HG03575 (cell line): ENCODE data around the gene VSIG1.

ENCODE experiments used
- ATAC-seq: cut with Tn5 transposase; IDR thresholded peaks from one replicate; pipeline ENCODE4 v1.9.1; 2021; ENCODE audit not compliant: unreplicated experiment, insufficient number of reproducible peaks, low FRiP score; ENCODE audit errors: extremely low read depth

Gene VSIG1

DNA sequence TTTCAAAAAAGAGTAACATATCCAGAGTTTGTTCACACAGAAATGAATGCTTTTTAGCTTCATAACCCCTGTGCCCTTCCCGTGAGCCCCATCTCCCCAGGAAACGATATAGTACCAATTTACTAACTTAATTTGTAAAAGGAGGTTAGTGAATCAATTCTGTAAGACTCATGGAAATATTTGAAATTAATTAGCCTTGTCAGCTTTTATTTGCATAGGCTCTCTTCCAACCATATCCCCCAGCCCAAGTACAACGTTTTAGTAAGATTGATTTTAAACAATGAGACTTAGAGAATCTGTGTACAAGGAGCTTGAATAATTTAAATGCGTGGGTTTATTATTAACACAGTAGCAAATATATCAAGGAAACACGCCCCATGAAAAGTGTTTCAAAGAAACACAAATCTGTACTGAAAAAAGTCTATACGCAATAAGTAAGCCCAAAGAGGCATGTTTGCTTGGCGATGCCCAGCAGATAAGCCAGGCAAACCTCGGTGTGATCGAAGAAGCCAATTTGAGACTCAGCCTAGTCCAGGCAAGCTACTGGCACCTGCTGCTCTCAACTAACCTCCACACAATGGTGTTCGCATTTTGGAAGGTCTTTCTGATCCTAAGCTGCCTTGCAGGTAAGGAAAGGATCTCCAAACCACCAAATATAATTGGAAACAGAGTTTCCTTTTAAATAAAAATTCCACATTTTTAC, at the start of gene VSIG1:
TSS of gene VSIG1 (plus strand) at position 512 of the 703 bp plus-strand sequence. CDS start at position 578, 66 bp downstream.
- no peak for ATAC-seq

DNA sequence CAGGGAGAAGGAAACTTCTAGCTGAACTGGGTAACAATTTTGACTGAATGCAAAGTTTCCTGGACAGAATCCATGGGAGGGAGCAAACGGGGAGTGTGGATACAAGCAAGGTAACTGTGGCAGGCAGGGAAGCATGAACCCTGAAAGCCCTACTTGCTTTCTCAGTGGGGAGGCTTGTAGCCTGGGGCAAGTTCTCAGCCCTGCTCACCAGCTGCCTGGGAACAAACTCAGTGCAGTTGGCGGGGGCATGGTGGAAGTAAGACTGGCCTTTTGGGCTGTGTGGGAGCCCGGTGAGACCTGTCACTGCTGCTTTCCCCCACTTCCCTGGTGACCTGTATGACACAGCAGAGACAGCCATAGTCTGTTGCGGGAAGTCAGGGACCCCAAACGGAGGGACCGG, 48.7 kb upstream of the VSIG1 start:
- ATAC-seq, result no peak

DNA sequence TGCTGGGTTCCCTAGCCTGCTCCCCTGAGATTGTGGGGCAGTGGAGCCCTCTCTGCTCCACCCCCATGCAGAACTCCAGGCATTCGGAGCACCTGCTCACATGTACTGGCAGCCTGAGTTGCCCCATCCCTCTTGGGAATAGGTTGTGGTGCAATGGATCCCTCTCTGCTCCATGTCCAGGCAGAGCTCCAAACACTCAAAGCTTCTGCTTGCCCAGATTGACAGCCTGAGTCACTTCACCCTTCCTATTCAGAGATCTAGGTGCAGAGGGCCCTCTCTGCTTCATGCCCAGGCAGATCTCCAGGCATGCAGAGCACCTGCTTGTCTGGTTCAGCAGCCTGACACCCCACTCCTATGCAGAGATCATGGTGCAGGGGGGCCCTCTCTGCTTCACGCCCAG, 44.1 kb upstream of the VSIG1 start:
- no peak for ATAC-seq

DNA sequence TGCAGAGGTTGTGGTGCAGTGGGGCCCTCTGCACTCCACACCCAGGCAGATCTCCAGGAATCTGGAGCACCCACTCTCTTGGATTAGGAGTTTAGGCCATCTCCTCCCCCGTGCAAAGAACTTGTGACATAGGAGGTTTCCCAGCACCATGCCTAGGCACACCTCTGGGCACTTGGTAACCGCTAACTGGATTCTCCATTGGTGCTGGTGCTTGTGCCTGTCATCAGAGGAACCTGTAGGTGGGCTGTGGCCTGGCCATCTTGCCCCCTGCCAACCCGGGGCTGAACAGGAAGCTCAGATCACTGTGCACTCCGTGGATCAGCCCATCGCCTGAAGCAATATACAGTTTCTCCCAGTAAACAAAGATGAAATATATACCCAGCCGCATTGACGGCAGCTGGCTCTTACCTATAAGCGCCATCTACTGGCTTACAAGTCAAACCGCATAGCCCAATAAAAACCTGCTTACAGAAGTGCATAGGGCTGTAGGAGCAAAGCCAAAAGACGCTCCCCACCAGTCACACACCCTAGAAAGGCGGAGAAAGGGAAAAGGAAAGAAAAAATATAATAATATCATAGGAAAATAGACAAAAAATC, 43.5 kb upstream of the VSIG1 start:
- ATAC-seq, result no peak

DNA sequence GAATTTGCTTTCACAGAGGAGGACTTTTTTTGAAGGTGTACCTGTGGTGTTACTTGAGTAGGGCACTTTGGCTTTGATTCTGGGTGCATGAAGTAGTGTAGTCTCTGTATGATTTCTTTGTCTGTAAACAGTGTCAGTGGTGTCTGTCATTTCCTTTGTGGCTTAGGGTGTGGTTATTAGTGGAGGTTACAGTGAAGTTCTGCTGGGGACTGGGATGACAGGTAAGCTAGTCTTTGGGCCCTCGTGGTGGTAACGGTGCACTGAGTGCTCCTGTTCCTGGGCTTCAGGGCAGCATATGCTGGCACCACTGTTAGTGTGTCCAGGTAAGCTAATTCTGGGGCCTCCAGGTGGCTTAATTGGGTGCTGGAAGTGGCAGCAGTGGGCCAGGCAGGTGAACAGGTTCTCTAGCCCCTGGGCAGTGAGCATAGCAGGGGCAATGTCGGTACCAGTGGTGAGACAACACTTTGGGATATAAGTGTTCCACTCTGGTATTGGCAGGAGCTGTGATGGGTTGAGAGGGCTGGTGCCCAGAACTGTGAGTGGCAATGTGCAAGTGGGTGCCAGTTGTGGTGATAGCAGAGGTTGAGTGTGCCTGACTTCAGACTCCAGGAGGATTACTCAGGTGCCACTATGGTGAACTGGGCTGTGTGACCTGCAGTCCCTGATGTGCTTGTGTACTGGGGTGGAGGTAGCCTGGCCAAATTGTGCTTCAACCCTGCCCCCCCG, 26.0 kb upstream of the VSIG1 start:
- no peak for ATAC-seq

DNA sequence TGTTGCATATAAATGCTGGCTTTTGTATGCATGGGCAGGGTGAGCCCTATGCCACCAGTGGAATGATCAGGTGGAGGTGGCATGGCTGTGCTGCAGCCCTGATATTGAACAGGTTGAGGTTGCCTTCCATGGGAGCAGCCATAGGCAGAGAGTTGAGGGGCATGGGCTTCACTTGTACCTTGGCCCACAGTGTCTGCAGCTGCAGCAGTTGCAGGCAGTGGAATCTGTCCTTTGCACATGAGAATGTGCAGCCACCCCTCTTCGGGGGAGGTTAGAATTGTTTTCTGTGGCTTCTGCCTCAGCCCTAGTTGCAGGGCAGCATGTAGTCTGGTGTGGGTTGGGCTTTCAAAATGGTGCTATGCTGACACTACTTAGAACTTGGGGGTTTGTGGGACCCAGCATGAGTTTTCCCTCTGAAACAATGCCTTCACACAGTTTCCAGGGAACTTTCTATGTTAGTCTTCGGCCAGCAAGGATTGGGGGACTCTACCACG, 25.4 kb upstream of the VSIG1 start:
- no peak for ATAC-seq

DNA sequence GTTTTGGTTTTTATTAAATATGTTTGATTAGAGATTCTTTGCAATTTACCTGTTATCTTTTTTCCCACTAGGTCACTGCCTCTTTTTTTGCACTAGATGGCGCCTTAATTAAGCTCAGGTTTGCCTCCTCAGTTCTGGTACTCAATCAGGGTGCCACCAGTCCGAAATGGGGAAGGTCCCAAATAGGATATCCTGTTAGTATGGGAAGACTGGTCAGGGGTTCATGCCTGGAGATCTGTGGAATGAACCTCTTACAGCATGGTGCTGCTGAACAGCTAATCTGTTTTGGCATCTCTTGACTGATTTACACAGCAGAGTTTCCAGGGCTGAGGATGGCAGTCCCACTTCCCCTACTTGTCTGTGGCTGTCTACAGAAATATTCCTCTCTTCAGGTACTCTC, 24.2 kb upstream of the VSIG1 start:
- ATAC-seq, result no peak

DNA sequence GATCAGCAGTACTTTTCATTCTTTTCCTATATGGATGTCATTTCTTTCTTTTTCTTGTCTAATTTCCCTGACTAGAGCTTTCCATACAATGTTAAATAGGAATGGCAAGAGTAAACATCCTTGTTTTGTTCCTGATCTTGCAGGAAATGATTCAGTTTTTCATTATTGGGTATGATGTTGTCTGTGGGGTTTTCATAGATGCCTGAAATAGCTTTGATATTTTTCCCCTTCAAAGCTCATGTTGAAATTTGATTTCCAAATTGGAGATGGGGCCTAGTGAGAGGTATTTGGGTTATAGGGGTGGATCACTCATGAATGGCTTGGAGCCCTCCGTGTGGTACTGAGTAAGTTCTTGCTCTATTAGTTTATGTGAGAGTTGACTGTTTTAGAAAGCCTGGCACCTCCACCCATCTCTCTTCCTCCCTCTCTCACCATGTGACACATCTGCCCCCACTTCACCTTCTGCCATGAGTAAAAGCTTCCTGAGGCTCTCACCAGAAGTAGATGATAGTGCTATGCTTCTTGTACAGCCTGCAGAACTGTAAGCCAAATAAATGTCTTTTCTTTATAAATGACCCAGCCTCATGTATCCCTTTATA, 22.3 kb upstream of the VSIG1 start:
- ATAC-seq, result no peak

DNA sequence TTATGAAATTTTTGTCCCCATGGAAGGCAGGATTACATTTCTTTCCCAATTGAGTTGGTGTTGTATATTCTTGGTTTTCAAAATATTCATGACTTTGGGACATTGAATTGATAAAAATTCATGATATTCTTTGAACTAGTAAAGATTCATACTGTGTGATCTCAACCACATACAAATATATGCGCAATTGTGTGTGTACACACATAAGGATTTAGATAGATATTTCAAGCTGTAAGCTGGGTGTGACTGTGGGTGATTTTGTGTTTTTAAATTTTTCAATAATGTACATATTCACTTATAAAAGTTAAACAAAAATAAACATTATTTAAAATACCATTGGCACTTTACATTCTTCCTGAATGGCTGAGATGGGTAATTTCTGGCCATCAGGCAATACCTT, 19.5 kb upstream of the VSIG1 start:
- ATAC-seq, result no peak

DNA sequence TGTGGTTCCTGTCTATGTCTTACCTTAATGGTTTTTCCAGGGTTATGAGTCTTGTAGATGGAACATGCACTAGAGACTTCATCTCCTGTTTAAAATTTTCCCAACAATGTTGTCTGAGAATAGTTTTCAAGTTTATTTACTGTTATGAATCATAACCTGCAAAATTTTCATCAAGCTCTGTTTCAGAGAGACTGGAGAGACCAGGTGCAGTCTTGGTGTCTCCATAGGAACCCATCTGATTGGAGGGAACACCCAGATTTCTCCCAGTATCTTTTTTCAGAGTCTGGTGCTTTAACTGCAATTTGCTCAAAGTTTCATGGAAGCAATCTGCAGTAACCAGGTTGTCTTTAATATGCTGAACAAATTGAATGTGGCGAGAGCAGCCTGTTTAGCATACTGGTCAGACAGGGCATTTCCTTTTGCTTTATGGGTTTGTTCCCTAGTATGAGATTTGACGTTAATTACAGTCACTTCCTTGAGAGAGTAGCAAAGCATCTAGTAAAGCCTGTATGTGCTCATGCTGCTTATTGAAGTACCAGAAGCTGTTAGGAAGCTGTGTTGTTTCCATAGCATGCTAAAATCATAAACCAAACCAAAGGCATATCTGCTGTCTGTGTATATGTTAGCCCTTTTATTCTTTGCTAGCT, 18.8 kb upstream of the VSIG1 start:
- ATAC-seq, result no peak

DNA sequence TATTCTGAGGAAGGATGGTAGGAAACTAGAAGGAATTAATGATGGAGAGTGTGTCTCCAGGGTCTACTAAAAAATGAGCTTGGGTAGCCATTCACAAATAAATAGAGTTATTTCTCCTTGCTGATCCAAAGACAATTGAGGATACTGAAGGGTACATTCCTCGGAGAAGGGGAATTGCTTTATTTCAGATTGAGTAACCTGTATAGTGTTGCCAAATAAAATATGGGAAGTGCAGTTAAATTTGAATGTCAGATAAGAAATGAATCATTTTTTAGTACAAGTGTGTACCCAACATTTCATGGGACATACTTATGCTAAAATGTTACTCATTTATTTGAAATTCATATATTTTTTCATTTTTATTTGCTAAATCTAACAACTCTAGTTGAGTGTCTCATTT, 16.0 kb upstream of the VSIG1 start:
- no peak for ATAC-seq

DNA sequence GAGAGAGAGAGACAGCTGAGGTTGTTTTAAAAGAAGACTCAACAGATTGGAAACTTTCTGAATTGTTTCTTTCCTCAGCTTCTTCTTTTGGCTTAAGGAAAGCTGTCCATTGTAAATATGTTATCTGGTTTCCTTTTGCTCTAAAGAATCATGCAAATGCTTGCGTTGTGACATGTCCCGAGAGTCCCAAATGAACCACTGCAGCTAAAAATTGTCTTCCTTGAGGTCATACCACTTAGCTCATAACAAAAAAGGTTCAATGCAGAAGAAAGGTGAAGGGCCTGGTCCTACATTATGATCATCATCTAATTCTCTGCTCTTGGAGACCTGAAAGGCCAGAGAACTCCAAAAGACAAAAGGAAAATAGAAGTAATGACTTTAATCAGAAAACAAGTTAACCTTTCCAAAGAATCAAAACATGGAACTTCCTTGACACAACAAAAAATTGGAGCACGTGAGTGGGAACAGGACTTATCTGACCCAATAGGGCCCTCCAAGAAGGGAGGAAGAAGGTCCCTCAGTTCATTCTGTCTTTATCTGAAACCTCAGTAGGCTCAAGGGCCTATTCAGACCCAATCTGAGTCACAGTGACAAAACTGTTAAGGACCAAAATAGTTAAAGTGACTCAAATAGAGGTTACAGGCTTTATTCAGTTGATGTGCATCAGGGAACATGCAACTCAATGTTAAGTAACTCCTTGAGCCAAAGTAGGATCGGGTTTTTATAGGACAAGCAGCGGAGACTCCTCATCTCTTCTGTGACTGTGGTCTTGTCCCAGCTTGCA, 14.7 kb upstream of the VSIG1 start:
- ATAC-seq, result peak; percentile 46

DNA sequence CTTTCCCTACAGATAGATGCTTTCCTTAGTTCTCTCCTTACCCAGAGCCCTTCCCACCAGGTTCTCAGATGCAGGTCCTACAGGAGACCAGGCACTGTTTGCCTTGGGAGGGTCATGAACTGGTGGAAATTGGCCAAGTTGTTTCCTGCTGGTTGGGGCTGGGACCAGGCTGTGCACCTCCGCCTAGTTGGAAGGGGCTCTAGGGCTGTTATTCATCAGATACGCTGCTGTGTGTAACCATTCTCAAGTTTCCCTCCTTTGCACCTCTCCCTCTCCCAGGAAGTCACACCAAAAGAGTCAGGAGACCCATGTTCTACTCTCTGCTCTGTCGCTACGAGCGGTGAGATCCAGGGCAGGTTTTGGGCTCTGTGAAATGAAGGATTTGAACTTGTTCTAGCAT, 11.9 kb upstream of the VSIG1 start:
- ATAC-seq, result no peak

DNA sequence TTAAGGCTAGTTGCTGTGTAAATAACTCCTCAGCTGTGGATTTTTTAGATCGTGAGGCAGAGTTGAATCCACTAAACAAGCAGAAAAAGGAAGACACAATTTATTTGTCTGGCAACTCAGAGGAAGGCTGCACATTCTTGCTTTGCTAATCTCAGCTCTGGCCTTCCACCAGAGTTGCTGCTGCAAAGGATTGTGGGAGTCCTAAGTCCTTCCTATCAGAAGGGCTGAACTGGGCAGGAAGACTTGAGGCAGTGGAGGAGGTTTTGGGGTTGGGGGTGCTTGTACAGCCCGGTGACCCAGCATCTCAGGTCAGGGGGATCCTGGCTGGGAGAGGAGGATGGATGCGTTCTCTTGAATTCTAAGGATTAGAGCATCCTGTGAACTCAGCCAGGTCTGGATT, 11.0 kb upstream of the VSIG1 start:
- ATAC-seq, result no peak

DNA sequence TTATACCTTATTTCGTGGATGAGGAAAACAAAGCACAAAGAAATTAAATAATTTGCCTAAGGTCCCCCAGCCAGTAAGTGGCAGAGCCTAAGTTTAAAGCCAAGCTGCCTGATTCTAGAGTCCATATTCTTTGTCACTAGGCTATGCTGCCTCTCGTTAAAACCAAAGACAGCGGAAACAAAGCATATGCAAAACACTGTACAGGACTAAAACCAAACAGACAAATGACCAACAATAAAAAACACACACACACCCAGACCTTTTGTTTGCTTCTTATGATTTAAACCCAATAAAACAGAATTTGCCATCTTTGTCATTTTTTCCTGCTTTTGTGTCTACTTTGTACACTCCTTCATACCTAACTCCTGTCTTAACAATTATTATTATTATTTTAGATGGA, 10.1 kb upstream of the VSIG1 start:
- no peak for ATAC-seq

DNA sequence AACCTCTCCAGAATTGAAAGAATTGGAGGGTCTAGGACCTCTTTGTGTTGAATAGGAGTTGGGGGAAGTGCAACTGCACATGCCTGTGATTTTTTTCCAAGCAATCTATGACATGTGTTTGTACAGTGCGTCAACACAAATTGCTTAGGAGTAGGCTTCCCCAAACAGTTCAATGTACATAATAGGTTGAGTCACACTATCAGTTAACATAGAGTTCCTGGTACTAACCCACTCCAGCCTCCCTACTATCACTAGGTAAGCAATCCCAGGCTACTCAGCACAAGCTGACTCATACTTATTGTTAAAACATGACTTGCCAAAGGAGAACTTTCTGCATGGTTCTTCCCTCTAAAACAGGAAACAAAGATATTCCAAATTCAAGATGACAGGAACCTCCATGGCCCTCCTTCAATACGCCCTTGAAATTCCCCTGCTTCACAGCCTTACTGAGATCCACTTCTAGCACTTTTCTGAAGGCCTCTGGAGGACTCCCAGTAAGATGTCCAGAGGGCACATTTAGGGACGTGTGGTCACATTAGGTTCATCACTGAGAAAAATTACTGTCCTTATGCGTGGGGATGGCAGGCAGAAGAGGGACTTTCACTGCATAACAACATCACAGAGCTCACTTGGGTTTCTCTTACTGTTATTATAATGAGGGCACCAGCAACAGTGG, 8.4 kb upstream of the VSIG1 start:
- no peak for ATAC-seq

DNA sequence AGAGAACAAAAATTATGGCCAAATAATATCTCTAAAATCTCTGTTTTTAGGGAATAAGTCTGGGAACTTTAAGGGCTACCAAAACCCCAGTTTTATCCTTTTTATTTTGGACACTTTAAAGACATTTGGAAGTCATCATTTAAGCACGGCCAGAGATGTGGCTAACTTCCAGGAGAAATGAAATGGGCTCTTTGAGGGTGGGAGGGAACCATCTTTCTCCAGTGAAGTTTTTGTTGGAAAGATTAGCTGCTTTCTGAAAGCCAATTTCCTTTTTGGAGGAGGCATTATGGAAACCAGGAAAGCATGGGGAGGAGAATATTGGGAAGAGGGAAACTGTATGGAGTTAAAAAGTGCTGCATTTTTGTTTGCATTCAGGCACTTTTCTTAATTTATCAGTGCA, 4.8 kb downstream of the VSIG1 start:
- ATAC-seq, result no peak

DNA sequence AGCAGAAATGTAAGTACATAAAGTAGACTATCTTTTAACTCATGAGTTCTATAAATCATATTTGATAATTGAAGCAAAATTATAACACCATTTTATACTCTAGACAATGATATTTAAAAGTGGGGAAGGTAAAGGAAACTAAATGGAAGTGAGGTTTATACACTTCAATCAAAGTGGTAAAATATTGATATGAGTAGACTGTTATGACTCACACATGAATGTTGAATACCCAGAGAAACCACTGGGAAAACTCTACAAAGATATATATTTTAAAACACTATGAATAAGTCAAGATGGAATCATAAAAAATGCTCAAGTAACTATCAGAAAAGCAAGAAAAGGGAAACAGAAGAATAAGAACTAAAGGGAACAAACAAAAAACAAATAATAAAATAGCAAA, 8.4 kb downstream of the VSIG1 start:
- ATAC-seq, result no peak
